CD4-positive, alpha-beta T cell treated with Interleukin-15 for 4 hours (primary cell): Measurements from ENCODE around the gene RPS13.
"Not testable (repeated sequence)": the region's sequence is repeated elsewhere in the genome, so short reads cannot be mapped to it uniquely, and the experiment has no call there.

Experiments used
- DNase-seq: peaks from one replicate; pipeline ENCODE4 v3.0.0-alpha.2; 2020; ENCODE audit warnings: low spot score

Gene RPS13

GRCh38 chr11:17036666-17037658 is 40.5 kb downstream of the RPS13 start:
- DNase-seq = no peak

- not testable (repeated sequence) for DNase-seq
Measured at GRCh38 chr11:17034027-17034426, 43.4 kb downstream of the RPS13 start.

- DNase-seq = no peak
Measured at GRCh38 chr11:17026487-17027082, 50.9 kb downstream of the RPS13 start.

GRCh38 chr11:17024924-17025323 is 52.5 kb downstream of the RPS13 start:
- no peak for DNase-seq
